HuH-7 (cell line): Measurements from ENCODE around the gene BAAT.

Experiments used
- DNase-seq: peaks from one replicate; pipeline ENCODE4 v3.0.0; 2011; ENCODE audit warnings: low spot score

BAAT gene

DNA sequence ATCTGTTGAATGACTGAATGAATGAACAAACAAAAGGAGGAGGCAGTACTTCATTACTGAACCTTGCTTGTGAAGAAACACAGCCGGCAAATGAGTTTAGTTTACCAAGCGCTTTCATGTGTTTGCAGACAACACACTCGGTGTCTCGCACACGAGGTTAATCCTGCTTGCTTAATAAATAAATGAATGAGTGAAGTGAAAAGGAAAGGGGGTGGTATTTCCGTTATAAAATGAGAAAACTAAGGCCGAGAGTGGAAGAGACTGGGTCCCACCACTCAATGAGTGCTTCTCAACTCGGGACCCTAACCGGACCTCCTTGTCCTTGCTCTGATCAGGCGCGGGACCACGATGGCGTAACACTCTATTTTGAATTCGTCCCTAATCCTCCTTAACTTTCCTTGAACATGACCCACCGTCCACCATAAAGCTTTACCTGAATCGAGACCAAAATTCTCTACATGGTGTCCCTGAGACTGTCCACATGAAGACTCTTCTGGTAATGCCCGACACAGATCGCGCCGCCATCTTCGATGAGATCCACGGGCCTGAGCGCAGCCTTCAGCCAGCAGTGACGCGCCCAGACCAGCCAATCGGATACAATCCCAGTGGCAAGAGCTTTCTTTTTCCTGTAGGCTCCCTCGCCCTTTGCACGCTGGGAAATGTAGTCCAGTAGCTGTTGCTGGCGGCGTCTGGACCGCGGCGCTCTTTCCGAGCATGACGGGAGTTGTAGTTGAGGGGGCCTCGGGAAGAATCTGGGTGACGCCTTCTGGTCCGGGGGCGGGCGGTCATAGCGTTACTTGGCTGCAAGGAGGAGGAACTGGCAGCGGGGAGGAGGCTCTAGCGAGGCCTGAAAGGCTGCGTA, 13.5 kb upstream of the BAAT start, which contains the start of the genes MRPL50 and ZNF189:
Gene MRPL50, minus strand, starts transcription at position 551 of the 862 bp plus-strand sequence. Its CDS starts 26 bp downstream, at position 525.
Gene ZNF189, plus strand, starts transcription at position 784 of the 862 bp plus-strand sequence. CDS start 306 bp downstream, outside the sequence.
- DNase-seq, result peak; percentile 74

DNA sequence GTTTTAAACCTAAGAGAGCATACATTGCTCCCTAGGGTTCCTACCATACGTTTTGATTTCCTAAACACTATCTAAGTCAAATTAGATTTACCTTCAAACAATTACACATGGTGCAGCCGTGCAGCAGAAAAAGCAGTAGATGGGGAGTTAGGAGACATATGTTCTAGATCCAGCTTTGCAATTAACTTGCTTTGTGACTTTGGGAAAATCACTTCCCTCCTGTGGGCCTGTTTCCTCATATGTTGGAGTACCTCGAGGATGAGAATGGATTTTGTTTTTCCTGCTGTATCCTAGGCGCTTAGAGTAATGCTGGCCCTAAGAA, 12.9 kb upstream of the BAAT start:
- no peak for DNase-seq

DNA sequence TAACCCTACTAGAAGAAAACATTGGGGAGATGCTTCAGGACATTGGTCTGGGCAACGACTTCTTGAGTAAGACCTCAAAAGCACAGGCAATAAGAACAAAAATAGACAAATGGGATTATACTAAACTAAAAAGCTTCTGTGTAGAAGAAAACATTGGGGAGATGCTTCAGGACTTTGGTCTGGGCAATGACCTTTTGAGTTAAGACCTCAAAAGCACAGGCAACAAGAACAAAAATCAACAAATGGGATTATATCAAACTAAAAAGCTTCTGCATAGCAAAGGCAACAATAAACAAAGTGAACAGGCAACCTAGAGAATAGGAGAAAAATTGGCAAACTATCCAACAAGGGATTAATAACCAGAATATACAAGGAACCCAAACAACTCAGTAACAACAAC, 9.9 kb upstream of the BAAT start:
- no peak for DNase-seq

DNA sequence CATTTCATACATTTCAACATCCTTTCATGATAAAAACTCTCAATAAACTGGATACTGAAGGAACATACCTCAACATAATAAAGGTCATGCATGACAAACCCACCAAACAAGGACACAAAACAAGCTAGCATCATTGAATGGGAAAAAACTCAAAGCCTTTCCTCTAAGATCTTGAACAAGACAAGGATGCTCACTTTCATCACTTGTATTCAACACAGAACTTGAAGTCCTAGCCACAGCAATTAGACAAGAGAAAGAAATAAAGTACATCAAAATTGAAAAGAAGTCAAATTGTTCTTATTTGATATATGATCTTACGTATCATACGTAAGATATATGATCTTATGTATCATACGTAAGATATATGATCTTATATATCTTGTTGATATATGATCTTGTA, 8.3 kb upstream of the BAAT start:
- no peak for DNase-seq

DNA sequence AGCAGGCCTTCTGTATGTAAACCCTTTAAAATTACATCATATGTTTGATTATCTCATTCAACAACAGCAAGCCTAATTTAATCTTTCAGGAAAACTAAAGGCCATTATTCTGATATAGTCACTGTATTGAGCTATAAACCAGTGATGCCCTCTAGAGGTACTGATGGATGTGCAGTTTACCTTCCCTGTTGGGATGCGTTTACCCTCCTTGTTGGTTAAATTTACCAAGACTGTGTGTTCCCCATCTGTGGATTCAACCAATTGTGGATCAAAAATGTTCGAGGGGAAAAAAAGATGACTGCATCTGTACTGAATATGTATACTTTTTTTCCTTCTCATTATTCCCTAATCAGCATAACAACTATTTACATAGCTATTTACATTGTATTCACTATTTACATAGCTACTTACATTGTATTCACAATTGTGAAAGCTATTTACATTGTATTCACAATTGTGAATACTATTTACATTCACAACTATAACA, 3.7 kb upstream of the BAAT start:
- DNase-seq, result no peak

DNA sequence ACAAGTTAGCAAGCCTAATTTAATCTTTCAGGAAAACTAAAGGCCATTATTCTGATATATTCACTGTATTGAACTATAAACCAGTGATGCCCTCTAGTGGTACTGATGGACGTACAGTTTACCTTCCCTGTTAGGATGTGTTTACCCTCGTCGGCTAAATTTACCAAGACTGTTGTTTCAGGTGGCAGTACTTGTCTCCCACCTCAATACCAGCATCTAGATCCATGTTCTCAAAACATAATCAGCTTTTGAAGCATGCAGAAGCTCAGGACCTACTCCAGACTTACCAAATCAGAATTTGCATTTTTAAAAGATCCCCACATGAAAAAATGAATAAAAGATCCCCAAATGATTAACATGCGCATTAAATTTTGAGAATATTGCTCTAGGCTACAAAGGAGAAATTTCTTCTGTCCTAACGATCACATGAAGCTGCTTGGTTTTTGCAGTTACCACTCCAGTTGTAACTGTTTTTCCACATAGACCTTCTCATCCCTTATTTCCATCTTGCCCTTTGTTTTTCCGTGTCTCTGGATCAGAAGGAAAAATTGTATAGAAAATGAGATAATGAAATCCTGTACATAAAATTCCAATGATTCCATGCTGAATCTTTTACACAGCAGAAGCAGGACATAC, 3.2 kb upstream of the BAAT start:
- peak; percentile 6 for DNase-seq

DNA sequence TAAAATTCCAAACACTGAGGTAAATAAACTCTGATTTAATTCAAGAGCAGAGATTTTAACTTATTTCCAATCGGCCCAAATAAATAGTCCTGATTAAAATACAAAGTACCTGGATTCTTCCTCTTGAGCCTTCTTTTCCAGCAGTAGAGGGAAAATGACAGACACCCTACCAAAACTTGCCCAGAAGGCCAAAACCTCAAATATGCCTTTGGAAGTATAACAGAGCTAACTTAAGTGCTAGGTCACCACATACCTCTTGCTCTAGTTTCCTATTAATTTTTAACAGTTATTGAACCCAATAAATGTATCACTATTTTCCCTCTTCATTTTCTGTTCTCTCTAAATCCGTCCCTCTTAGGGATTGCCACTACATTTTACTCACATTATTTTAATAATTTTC, 1.4 kb downstream of the BAAT start:
- no peak for DNase-seq

DNA sequence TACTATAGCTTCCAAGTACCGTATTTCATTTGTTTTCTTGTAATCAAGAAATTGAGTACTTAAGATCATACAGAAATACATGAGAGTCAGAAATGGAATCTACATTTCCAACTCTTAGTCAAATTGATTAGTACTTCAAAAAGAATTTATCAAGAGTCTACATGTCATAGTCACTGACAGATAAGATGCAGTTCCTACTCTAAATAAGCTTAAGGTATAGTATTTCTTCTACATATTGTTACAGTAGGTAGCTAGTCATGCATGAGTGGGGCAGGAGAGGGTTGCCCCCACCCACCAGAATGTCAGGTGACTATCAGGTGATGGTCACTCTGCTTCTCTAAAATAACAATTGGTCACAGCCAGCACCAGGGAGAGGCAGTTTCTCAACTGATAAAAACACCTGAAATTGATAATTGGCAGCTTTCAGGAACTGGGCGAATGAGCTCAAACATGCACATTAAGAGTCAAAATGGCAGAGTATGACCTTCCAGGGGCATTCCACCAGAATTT, 2.9 kb downstream of the BAAT start:
- DNase-seq, result no peak

DNA sequence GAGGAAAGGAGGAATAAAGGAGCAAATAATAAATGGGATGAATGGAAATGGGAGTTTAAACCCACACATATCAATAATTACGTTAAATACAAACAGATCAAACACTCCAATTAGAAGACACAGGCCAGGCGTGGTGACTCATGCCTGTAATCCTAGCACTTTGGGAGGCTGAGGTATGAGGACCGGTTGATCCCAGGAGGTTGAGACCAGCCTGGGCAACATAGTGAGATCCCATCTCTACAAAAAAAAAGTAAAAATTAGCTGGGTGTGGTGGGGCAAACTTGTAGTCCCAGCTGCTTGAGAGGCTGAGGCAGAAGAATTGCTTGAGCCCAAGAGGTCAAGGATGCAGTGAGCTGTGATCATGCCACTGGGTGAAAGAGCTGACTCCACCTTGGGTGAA, 3.7 kb downstream of the BAAT start:
- no peak for DNase-seq

DNA sequence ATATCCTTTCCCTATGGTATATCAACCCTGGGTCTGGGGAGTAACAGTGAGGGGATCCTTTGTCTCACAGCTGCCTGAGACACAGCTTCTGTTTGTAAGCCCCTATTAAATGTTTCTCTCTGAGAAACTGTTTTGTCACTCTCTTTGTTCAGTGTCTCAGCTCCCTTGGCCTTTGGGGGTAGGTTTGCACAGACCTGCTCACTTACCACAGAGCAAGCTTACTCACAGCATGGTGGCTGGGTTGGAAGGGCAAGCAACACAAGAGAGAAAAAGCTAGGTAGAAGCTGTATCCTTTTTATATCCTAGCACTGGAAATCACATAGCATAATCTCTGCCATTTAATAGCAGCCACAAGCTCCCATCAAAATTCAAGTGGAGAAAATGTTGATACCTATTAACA, 4.5 kb downstream of the BAAT start:
- no peak for DNase-seq

DNA sequence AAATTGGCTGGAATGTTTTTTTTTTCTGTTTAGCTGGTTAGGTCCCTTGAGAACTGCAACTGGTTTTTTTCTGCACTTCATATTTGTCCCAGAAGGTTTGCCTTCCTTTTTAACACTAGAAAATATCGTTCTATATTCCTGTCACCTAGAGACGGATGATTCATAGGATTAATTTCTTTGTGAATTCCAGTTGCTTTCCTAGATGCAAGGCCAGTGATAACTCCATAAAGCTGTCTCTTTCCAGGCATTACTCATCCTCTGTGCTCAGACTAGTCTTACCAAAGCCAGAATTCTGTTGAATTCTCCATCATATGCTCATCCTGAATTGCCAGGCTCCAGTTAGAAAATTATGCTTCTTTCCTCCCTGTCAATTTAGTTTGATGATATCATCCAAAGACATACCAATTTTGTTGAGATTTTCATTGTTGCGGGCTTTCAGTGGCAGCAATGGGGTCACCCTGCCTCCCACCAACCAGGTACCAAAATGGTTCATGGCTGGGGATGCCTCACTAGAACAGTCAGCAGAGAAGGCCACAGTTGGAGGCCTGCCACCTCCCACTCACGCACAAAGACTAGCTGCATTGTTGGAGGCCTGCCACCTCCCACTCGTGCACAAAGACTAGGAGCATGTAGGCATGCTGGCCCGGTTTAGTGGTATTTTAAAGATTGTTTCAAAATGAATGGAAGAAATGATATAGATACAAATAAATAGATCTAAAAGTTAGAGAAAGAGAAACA, 8.5 kb downstream of the BAAT start:
- DNase-seq, result no peak

DNA sequence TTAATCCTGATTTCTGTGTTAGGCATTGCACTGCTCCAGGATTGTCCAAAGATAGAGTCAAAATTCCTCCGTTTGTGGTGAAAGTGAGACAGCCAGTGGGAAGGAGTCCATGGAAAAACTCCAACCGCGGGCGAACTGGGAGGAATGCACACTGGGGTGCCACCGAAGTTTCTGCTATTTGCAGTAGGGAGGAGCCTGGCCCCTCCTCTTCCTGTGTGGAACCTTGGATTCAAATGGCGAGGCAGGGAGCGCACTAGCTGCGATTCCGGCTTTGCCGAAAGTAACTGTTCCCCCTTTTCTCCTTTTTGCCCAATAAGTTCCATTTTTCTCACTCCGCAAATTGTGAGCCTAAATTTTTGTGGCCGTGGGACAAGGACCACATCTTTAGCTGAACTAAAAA, 9.3 kb downstream of the BAAT start:
- DNase-seq, result no peak

DNA sequence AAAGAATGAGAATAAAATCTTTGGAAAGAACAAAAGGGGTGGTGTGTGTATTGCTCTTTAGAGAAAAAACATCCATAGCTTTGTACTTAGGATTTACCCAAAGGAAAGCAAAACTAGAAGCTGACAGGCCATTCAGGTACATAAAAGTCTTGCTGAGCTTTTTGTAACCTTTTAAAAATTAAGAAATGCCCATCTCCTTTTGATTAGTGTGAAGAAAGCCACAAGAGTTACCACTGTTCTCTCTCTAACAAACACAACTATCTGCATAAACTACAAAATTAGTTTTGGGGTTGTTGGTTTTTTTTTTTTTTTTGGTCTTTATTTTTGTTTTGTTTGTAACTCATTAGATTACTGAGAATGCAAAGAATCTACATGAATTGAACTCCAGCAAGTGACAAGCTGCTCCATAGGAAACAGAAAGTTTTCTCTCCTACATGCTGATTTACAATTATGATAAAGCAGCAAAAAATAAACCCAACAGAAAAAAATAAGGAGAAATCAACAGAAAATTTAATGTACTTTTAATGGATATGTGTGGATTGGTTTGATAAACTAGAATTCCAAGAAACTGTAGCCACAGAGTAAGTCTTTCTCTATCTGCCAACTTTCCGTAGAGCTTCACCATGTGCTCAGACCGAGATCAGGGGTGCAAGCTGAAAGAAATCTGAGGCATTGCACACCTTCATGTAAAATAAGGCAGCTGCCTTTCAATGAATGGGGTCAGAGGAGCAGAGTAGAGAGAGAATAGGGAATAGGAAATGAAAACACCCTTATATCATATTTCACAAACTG, 12.3 kb downstream of the BAAT start:
- DNase-seq, result no peak

DNA sequence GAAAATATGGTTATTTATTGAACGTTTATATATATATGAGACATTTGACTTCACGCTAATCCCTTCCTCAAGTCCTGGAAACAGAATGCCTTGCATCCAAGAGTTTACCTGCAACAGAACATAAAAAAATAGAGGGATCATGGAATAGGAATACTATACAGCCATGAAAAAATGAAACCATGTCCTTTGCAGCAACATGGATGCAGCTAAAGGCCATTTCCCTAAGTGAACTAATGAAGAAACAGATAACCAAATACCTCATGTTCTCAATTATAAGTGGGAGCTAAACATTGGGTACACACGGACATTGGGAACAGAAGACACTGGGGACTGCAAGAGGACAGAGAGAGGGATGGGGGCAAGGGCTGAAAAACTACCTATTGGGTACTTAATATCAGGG, 13.0 kb downstream of the BAAT start:
- no peak for DNase-seq

DNA sequence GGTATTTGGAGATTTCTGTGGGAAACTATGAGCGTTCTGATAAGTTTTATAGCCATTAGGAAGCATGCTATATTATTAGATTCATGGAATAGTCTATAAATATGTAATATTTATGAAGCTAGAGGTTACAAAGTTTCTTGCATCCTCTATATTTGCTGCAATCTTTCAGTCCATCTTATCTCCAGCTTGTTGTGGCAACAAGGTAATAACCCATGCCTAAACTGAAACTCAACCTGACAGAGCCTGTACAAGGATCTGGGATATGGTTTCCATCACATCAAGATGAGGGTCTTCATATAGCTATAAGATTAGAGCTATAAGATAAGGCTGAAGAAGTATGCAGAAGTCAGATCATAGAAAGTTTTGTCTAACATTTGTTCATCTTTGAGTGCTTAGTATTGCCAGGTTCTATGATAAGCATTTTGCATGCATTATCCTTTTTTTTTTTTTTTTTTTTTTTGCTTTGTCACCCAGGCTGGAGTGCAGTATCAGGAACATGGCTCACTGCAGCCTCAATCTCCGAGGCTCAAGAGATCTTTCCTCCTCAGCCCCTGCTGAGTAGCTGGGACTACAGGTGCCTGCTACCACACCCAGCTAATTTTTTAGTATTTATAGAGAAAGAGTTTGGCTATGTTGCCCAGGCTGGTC, 14.8 kb downstream of the BAAT start:
- no peak for DNase-seq

DNA sequence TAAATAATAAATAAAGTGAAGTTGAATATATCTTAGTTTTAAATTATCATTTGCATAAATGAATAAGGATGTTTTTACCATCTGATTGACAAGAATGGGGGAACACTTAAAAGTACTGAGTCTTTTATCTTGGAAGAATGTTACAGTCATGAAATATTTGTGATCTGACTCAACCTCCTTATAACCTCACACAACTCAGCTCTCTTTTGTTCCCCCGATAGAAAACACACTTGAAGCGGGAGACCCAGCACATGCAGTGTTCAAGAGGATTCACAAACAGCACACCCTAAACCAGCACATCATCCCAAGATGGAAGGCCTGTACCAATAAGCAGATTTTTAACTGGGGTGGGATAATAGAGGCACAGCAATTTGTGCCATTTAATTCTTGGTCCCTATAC, 15.5 kb downstream of the BAAT start:
- no peak for DNase-seq

DNA sequence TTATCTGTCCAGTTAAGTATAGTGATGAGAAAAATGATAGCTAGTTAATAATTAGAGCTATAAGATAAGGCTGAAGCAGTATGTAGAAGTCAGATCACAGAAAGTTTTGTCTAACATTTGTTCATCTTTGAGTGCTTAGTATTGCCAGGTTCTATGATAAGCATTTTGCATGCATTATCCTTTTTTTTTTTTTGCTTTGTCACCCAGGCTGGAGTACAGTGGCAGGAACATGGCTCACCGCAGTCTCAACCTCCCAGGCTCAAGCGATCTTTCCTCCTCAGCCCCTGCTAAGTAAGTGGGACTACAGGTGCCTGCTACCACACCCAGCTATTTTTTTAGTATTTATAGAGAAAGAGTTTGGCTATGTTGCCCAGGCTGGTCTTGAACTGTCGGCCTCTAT, 17.5 kb downstream of the BAAT start:
- no peak for DNase-seq

DNA sequence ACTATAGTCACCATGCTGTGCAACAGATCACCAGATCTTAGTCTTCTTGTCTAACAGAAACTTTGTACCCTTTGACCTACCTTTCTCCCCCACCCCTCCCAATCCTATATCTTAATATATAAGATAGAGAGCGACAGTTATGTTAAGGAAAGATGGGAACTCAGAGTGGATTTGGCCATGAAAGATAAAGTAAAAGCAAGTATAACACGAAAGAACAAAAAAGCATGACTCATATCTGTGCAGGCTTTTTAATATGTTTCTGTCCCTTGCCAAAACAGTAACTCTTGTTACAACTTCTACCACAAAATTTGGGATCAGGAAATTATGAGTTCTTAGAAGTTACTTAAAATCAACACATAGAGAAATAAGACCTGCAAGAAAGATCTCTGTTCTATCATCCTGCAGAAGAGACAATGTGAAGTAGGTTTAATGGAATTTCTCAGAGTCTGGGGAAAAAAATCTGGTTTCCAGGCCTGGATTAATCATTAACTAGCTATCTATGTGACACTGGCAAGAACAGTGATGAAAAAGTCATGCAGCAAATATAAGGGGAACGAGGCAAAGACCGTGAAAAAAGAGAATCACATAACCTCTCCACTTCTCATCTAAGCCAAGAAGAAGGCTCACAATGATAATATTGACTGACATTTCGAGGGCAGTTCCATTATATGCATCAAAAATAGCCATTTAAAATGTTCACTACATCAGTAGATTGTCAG, 18.6 kb downstream of the BAAT start:
- DNase-seq, result peak; percentile 35

DNA sequence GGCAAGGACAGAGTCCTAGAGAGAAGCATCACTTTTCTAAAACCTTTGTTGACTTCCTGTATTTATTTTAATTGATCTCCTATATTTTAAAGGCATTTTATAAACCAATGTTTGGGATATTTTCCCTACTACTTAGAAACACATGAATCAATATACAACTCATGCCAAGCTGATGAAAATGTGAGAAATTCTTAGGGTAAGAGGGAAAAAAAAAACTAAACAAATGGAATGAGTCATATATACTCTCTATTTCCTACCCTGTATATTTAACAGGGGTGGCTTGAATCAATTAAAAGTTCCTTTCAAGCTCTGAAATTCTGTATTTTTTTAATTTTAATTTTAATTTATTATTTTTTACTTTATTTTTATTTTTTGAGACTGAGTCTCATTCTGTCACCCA, 19.6 kb downstream of the BAAT start:
- no peak for DNase-seq

DNA sequence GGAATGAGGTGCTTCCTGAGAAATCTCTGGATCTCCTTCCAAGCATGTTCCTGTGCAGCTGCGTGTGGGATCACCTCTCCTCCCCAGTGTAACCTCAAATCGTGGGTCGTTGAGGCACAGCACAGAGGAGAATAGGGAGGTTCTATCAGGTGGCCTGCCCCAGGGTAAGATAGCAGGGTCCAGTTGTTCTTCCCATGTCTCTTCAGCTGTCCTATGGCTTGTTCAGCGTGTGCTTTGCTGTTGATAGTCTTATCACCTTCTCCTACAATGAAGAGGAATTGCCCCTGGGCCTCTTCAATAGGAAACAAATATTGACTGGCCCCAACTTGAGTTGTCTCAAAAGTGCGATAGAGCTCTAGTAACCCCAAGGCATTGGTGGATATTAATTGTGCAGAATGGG, 22.4 kb downstream of the BAAT start:
- no peak for DNase-seq

DNA sequence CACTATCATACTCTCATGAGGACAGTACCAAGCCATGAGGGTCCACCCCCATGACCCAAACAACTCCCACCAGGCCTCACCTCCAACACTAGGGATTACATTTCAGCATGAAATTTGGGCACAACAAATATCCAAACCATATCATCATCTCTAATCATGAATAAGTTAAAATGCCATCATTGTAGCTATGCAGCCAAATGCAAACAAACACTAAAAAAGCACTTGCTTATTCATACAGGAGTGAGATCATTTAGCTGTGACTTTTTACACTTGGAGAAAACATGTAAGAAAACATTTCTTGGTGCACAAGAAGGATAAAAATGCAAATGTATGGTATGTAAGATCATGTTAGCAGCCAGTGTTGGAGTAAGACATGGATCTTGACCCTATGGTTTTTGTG, 24.2 kb downstream of the BAAT start:
- no peak for DNase-seq
